RWPE2 (cell line): ENCODE measurements around the gene CDKN2A.

ENCODE experiments used
- ATAC-seq: fragments of 200-7000 bp; cut with Tn5 transposase; 3 replicates; pipeline ENCODE4 v1.9.1; 2021; ENCODE audit warnings: low read depth
- DNase-seq: peaks from one replicate; pipeline ENCODE4 v3.0.0-alpha.2; 2020; ENCODE audit warnings: low spot score
- H3K27ac ChIP-seq: fragments of 450-650 bp; 2 replicates; pipeline ENCODE4 v1.5.1; 2017; ENCODE audit warnings: mild to moderate bottlenecking; ENCODE audit not compliant: poor library complexity, severe bottlenecking
- H3K27me3 ChIP-seq: fragments of 250-450 bp; sonication (Bioruptor Pico); 2 replicates; pipeline ENCODE4 v1.5.1; 2021; ENCODE audit warnings: mild to moderate bottlenecking, moderate library complexity; ENCODE audit not compliant: insufficient read depth, poor library complexity, severe bottlenecking
- H3K36me3 ChIP-seq: fragments of 250-450 bp; sonication (Bioruptor Pico); 2 replicates; pipeline ENCODE4 v1.5.1; 2020; ENCODE audit warnings: low read depth, mild to moderate bottlenecking, moderate library complexity
- H3K4me1 ChIP-seq: fragments of 250-450 bp; sonication (Bioruptor Pico); 2 replicates; pipeline ENCODE4 v1.5.1; 2021; ENCODE audit warnings: mild to moderate bottlenecking, moderate library complexity; ENCODE audit not compliant: insufficient read depth, poor library complexity, severe bottlenecking
- H3K4me3 ChIP-seq: fragments of 250-450 bp; sonication (Bioruptor Pico); 2 replicates; pipeline ENCODE4 v1.5.1; 2021; ENCODE audit warnings: mild to moderate bottlenecking, moderate library complexity; ENCODE audit not compliant: severe bottlenecking
- H3K9me3 ChIP-seq: fragments of 250-450 bp; sonication (Bioruptor Pico); 2 replicates; pipeline ENCODE4 v1.5.1; 2021; ENCODE audit warnings: mild to moderate bottlenecking, moderate library complexity; ENCODE audit not compliant: severe bottlenecking
- TF ChIP-seq, protein P1 (sequence below): fragments of 450-650 bp; IDR thresholded peaks from one replicate; pipeline ENCODE4 v1.5.1; 2017; ENCODE audit warnings: mild to moderate bottlenecking, moderate library complexity; ENCODE audit not compliant: poor library complexity, severe bottlenecking

CDKN2A gene

DNA sequence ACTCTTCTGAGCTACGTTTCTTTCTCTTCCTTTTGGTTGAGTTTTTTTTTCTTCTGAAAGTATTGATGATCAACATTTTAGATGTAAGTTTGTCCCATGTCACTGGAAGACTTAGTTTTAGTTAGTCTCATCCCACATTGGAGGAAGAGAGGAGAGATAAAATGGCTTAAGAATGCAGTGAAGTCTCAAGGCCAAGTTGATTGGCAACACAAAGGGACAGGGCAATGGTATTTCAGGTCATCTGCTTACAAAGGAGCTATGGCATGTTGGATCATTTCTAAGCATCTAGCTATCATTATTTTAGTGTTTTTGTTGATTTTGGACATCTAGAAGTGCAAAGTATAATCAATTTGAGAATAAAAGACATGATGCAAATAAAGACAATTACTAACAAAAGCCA lies 58.6 kb downstream of the CDKN2A start:
- TF ChIP-seq, protein P1, sequence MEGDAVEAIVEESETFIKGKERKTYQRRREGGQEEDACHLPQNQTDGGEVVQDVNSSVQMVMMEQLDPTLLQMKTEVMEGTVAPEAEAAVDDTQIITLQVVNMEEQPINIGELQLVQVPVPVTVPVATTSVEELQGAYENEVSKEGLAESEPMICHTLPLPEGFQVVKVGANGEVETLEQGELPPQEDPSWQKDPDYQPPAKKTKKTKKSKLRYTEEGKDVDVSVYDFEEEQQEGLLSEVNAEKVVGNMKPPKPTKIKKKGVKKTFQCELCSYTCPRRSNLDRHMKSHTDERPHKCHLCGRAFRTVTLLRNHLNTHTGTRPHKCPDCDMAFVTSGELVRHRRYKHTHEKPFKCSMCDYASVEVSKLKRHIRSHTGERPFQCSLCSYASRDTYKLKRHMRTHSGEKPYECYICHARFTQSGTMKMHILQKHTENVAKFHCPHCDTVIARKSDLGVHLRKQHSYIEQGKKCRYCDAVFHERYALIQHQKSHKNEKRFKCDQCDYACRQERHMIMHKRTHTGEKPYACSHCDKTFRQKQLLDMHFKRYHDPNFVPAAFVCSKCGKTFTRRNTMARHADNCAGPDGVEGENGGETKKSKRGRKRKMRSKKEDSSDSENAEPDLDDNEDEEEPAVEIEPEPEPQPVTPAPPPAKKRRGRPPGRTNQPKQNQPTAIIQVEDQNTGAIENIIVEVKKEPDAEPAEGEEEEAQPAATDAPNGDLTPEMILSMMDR: no peak
- no peaks in the 10 kb centered on the region for H3K9me3 ChIP-seq
- H3K27ac ChIP-seq: no peak overlapping the region
- H3K4me1 ChIP-seq: peaks cover 20% of the 10 kb centered on the region
- no peak overlapping the region for H3K4me3 ChIP-seq
- H3K36me3 ChIP-seq: peaks cover 17% of the 10 kb centered on the region
- DNase-seq (no peak), ATAC-seq (no peak)
- H3K27me3 ChIP-seq: no peaks in the 10 kb centered on the region

DNA sequence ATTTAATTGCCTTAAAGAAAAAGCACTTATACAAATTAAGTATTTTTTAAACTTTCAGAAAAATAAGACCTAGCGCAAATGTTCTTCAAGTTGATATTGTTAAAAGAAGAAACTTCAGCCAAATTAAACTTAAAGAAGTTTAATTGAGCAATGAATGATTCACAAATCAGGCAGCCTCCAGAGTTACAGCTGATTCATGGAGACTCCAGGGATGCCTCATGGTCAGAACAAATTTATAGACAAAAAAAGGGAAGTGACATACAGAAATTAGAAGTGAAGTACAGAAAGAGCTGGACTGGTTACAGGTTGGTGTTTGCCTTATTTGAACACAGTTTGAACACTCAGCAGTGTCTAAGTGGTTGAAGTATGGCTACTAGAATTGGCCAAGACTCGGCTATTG lies 60.3 kb downstream of the CDKN2A start:
- H3K27ac ChIP-seq: peak overlapping the region; percentile 54
- H3K9me3 ChIP-seq: no peaks in the 10 kb centered on the region
- H3K27me3 ChIP-seq: no peaks in the 10 kb centered on the region
- H3K36me3 ChIP-seq: peaks cover 17% of the 10 kb centered on the region
- peaks cover 20% of the 10 kb centered on the region for H3K4me1 ChIP-seq
- ATAC-seq: peak; percentile 69
- DNase-seq: no peak
- TF ChIP-seq, protein P1: no peak
- no peak overlapping the region for H3K4me3 ChIP-seq

DNA sequence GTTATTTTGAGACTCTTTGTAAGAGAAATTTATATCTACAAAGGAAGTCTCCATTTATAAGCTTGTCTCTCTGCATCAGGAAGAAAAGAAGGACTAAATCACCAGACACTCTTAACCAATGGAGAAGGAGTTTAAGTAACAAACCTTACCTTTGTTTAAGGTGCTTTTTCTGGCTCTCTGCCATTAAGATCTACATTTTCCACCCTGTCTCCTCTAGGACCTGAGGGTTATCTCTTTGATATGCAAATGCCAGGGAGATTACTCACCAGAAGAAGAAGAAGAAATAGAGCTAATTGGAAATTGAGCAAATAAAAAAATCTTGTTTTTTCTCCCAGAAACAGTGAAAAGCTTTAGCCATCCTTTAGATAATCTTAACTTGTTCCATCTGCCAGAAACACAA lies 60.9 kb downstream of the CDKN2A start:
- H3K4me1 ChIP-seq: peaks cover 20% of the 10 kb centered on the region
- no peaks in the 10 kb centered on the region for H3K9me3 ChIP-seq
- ATAC-seq: peak; percentile 52; the same call in 2 of the 3 replicates
- TF ChIP-seq, protein P1: no peak
- no peak overlapping the region for H3K4me3 ChIP-seq
- H3K27ac ChIP-seq: peak overlapping the region; percentile 54
- no peak for DNase-seq
- no peaks in the 10 kb centered on the region for H3K27me3 ChIP-seq
- H3K36me3 ChIP-seq: peaks cover 17% of the 10 kb centered on the region

DNA sequence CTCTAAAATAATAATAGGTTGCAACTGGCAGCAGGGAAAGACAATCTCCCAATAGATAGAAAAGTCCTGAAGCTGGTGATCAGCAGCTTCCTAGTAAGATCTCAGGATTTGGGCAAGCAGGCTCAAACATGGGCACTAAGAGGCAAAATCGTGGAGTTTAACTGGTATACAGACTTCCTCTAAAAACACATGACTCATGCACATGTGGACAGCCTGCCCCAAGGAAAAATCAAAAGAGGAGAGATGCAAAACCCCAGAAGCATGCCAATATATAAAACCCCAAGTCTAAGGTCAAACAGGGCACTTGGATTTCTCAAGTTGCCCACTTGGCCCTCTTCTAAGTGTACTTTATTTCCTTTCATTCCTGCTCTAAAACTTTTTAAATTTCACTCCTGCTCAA lies 62.8 kb downstream of the CDKN2A start:
- no peaks in the 10 kb centered on the region for H3K27me3 ChIP-seq

DNA sequence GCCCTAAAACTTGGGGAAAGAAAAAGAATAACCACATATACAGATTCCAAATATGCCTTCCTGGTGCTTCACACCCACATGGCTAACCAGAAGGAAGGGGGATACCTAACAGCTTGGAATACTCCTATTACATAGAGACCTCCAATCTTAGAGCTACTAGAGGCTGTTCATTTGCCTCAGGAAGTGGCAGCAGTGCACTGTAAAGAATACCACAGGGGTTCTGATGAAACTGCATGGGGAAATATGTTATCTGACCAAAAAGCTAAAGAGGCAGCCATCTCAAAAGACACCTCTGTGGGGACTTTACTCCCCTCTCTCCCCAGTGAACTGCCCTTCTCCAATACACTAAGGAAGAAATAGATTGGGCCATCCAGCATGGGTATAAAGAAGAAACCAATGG lies 66.4 kb downstream of the CDKN2A start:
- Histone ChIP-seq H3K36me3 (peaks cover 6% of the 10 kb centered on the region), H3K4me1 (peaks cover 5% of the 10 kb centered on the region), H3K4me3 (no peak overlapping the region), H3K9me3 (no peaks in the 10 kb centered on the region), H3K27ac (no peak overlapping the region), H3K27me3 (no peaks in the 10 kb centered on the region)
- ATAC-seq (no peak), DNase-seq (no peak)
- TF ChIP-seq, protein P1: no peak

More for the DNA sequence above, 62.8 kb downstream of the CDKN2A start:
- H3K27ac ChIP-seq: no peak overlapping the region
- no peak for ATAC-seq
- peaks cover 20% of the 10 kb centered on the region for H3K4me1 ChIP-seq
- H3K9me3 ChIP-seq: no peaks in the 10 kb centered on the region
- no peak for DNase-seq
- H3K4me3 ChIP-seq: no peak overlapping the region
- TF ChIP-seq, protein P1: no peak
- peaks cover 13% of the 10 kb centered on the region for H3K36me3 ChIP-seq
